Measurements from ENCODE around the gene C3orf20.

- TF ChIP-seq MAFK (IDR thresholded peaks at IDR 0.05; ENCODE audit: low read depth, low read length) (no peak), CTCF (conservative IDR thresholded peaks at IDR 0.05; ENCODE audit: low read depth, low read length) (no peak), RCOR1 (IDR thresholded peaks at IDR 0.05; ENCODE audit: insufficient replicate concordance, low read length) (no peak), USF2 (IDR thresholded peaks at IDR 0.05; ENCODE audit: low read depth, low read length) (no peak), MAZ (IDR thresholded peaks at IDR 0.05; ENCODE audit: borderline replicate concordance, low read depth, low read length) (no peak), SMC3 (IDR thresholded peaks at IDR 0.05; ENCODE audit: low read depth, low read length) (no peak), ELK1 (IDR thresholded peaks at IDR 0.05; ENCODE audit: borderline replicate concordance, low read depth, low read length) (no peak), POLR2A (IDR thresholded peaks at IDR 0.05; ENCODE audit: low read depth, low read length) (no peak), RFX5 (IDR thresholded peaks at IDR 0.05; ENCODE audit: low read depth, low read length) (no peak), MXI1 (IDR thresholded peaks at IDR 0.05; ENCODE audit: borderline replicate concordance, low read depth, low read length) (no peak), CEBPB (IDR thresholded peaks at IDR 0.05; ENCODE audit: low read depth, low read length) (no peak), BHLHE40 (IDR thresholded peaks at IDR 0.05; ENCODE audit: low read depth, low read length) (no peak), RAD21 (IDR thresholded peaks at IDR 0.05; ENCODE audit: low read length) (no peak), FOS (IDR thresholded peaks at IDR 0.05; ENCODE audit: low read depth, low read length) (no peak)
Measured at GRCh38 chr3:14821151-14821550, 146.2 kb downstream of the C3orf20 start.
